ENCODE measurements around the gene STUM.

Gene STUM

GRCh38 chr1:226656601-226657277 lies 108.2 kb downstream of the STUM start:
- FAIRE-seq, result no peak

- FAIRE-seq, result no peak
Observed at GRCh38 chr1:226657895-226658545, 109.5 kb downstream of the STUM start.

GRCh38 chr1:226658546-226659125 lies 110.1 kb downstream of the STUM start:
- no peak for FAIRE-seq

Data from A204.1 (cell line).